ENCODE results near the gene SRI.

The SRI gene

DNA sequence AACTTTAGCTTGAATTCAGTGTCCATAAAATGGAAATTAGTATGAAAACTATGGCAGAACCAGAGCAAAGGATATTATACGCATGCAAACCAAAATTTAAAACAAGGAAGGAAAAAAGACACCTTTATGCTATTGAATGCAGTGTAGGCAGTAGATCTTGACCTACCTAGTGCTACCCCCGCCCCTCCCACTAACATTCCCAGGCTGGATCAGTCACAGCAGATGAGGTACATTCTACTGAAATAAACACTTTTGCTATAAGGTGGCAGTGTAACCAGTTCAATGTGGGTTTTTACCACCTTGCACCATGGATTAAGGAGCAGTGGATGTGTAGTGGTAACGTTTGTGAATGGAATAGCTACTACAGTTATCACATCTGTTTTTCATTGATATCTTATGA is 27.9 kb downstream of the SRI start:
- no peak for TF ChIP-seq CTCF (IDR thresholded peaks at IDR 0.05; ENCODE audit: insufficient read depth, low read length, poor library complexity, severe bottlenecking)
- DNase-seq (ENCODE audit: extremely low read depth, insufficient read length), result no peak

GRCh38 chr7:88185650-88186049 is 34.2 kb downstream of the SRI start:
- no peaks in the 10 kb centered on the region for H3K27me3 ChIP-seq (replicated peaks; ENCODE audit: control insufficient read depth, insufficient read depth, low read length)
- DNase-seq (ENCODE audit: extremely low read depth, insufficient read length), result no peak
- H3K4me3 ChIP-seq (replicated peaks; ENCODE audit: low read depth, low read length), result no peak overlapping the region
- no peak for TF ChIP-seq CTCF (IDR thresholded peaks at IDR 0.05; ENCODE audit: insufficient read depth, low read length, poor library complexity, severe bottlenecking)
- H3K36me3 ChIP-seq (ENCODE audit: control insufficient read depth, insufficient read depth, low read length), result no peaks in the 10 kb centered on the region; the same call in 1 of the 2 replicates

More for the DNA sequence above, 27.9 kb downstream of the SRI start:
- no peaks in the 10 kb centered on the region for H3K27me3 ChIP-seq (replicated peaks; ENCODE audit: control insufficient read depth, insufficient read depth, low read length)
- H3K4me3 ChIP-seq (replicated peaks; ENCODE audit: low read depth, low read length), result no peak overlapping the region
- H3K36me3 ChIP-seq (ENCODE audit: control insufficient read depth, insufficient read depth, low read length), result no peaks in the 10 kb centered on the region

GRCh38 chr7:88184848-88185304 is 35.0 kb downstream of the SRI start:
- no peak for DNase-seq (ENCODE audit: extremely low read depth, insufficient read length)
- H3K4me3 ChIP-seq (replicated peaks; ENCODE audit: low read depth, low read length), result no peak overlapping the region
- TF ChIP-seq CTCF (IDR thresholded peaks at IDR 0.05; ENCODE audit: insufficient read depth, low read length, poor library complexity, severe bottlenecking), result no peak

DNA sequence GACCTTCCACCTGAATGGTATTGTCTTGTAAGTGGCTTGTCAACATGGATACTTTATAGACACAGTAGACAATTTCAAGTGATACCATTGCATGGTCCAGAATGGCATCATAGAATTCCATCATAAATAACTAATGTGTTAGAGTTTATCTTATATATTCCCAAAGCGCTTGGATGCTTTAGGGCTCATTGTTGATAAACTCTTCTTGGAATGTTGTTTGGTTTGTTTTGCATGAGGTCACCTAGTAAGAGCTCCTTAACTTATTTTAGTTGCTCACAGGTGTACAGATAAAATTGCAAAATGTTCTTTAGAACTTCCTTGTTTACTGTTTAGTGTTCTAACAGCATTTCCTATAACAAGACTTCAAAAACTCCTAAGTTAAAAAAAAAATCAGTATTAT is 36.8 kb downstream of the SRI start:
- no peak overlapping the region for H3K4me3 ChIP-seq (replicated peaks; ENCODE audit: low read depth, low read length)
- no peaks in the 10 kb centered on the region; the same call in 1 of the 2 replicates for H3K36me3 ChIP-seq (ENCODE audit: control insufficient read depth, insufficient read depth, low read length)
- TF ChIP-seq CTCF (IDR thresholded peaks at IDR 0.05; ENCODE audit: insufficient read depth, low read length, poor library complexity, severe bottlenecking), result no peak
- no peak for DNase-seq (ENCODE audit: extremely low read depth, insufficient read length)
- no peaks in the 10 kb centered on the region for H3K27me3 ChIP-seq (replicated peaks; ENCODE audit: control insufficient read depth, insufficient read depth, low read length)

More at GRCh38 chr7:88184848-88185304, 35.0 kb downstream of the SRI start:
- Histone ChIP-seq H3K27me3 (replicated peaks; ENCODE audit: control insufficient read depth, insufficient read depth, low read length) (no peaks in the 10 kb centered on the region), H3K36me3 (ENCODE audit: control insufficient read depth, insufficient read depth, low read length) (no peaks in the 10 kb centered on the region; the same call in 1 of the 2 replicates)

GRCh38 chr7:88176190-88176589 is 43.6 kb downstream of the SRI start:
- H3K27me3 ChIP-seq (replicated peaks; ENCODE audit: control insufficient read depth, insufficient read depth, low read length), result no peaks in the 10 kb centered on the region
- H3K36me3 ChIP-seq (ENCODE audit: control insufficient read depth, insufficient read depth, low read length), result no peaks in the 10 kb centered on the region
- no peak for TF ChIP-seq CTCF (IDR thresholded peaks at IDR 0.05; ENCODE audit: insufficient read depth, low read length, poor library complexity, severe bottlenecking)
- no peak for DNase-seq (ENCODE audit: extremely low read depth, insufficient read length)
- no peak overlapping the region for H3K4me3 ChIP-seq (replicated peaks; ENCODE audit: low read depth, low read length)

- TF ChIP-seq CTCF (IDR thresholded peaks at IDR 0.05; ENCODE audit: insufficient read depth, low read length, poor library complexity, severe bottlenecking), result no peak
- Histone ChIP-seq H3K27me3 (replicated peaks; ENCODE audit: control insufficient read depth, insufficient read depth, low read length) (no peaks in the 10 kb centered on the region), H3K36me3 (ENCODE audit: control insufficient read depth, insufficient read depth, low read length) (no peaks in the 10 kb centered on the region), H3K4me3 (replicated peaks; ENCODE audit: low read depth, low read length) (no peak overlapping the region)
- no peak for DNase-seq (ENCODE audit: extremely low read depth, insufficient read length)
Observed at GRCh38 chr7:88172842-88173241, 47.0 kb downstream of the SRI start.

All from GM06990 (cell line).